Measurements from ENCODE around the gene TMEM233.
"Not testable (repeated sequence)": the region's sequence is repeated elsewhere in the genome, so short reads cannot be mapped to it uniquely, and the experiment has no call there.

Gene TMEM233

GRCh38 chr12:119621878-119622277, 28.3 kb downstream of the TMEM233 start:
- no peak overlapping the region for H3K4me3 ChIP-seq (ENCODE audit: low read length)
- TF ChIP-seq ZNF274 (IDR thresholded peaks at IDR 0.05; ENCODE audit: low read depth, low read length), result no peak

- TF ChIP-seq ZNF274 (IDR thresholded peaks at IDR 0.05; ENCODE audit: low read depth, low read length), result no peak
- H3K4me3 ChIP-seq (ENCODE audit: low read length), result no peak overlapping the region
These were observed 31.4 kb downstream of the TMEM233 start for GRCh38 chr12:119624966-119625365.

- TF ChIP-seq ZNF274 (IDR thresholded peaks at IDR 0.05; ENCODE audit: low read depth, low read length), result no peak
- H3K4me3 ChIP-seq (ENCODE audit: low read length), result no peak overlapping the region
These were observed 33.6 kb downstream of the TMEM233 start for GRCh38 chr12:119627019-119627643.

GRCh38 chr12:119627686-119628085, 34.1 kb downstream of the TMEM233 start:
- TF ChIP-seq ZNF274 (IDR thresholded peaks at IDR 0.05; ENCODE audit: low read depth, low read length), result no peak
- H3K4me3 ChIP-seq (ENCODE audit: low read length), result no peak overlapping the region

GRCh38 chr12:119630223-119630780, 36.7 kb downstream of the TMEM233 start:
- no peak overlapping the region for H3K4me3 ChIP-seq (ENCODE audit: low read length)
- TF ChIP-seq ZNF274 (IDR thresholded peaks at IDR 0.05; ENCODE audit: low read depth, low read length), result no peak

- no peak for TF ChIP-seq ZNF274 (IDR thresholded peaks at IDR 0.05; ENCODE audit: low read depth, low read length)
- no peak overlapping the region for H3K4me3 ChIP-seq (ENCODE audit: low read length)
These were observed 37.5 kb downstream of the TMEM233 start for GRCh38 chr12:119630962-119631550.

GRCh38 chr12:119631930-119632678, 38.5 kb downstream of the TMEM233 start:
- no peak overlapping the region for H3K4me3 ChIP-seq (ENCODE audit: low read length)
- TF ChIP-seq ZNF274 (IDR thresholded peaks at IDR 0.05; ENCODE audit: low read depth, low read length), result no peak

GRCh38 chr12:119634743-119635142, 41.2 kb downstream of the TMEM233 start:
- no peak for TF ChIP-seq ZNF274 (IDR thresholded peaks at IDR 0.05; ENCODE audit: low read depth, low read length)
- H3K4me3 ChIP-seq (ENCODE audit: low read length), result no peak overlapping the region

GRCh38 chr12:119642986-119643385, 49.4 kb downstream of the TMEM233 start:
- no peak for TF ChIP-seq ZNF274 (IDR thresholded peaks at IDR 0.05; ENCODE audit: low read depth, low read length)
- no peak overlapping the region for H3K4me3 ChIP-seq (ENCODE audit: low read length)

- no peak for TF ChIP-seq ZNF274 (IDR thresholded peaks at IDR 0.05; ENCODE audit: low read depth, low read length)
- H3K4me3 ChIP-seq (ENCODE audit: low read length), result no peak overlapping the region
These were observed 51.4 kb downstream of the TMEM233 start for GRCh38 chr12:119644930-119645329.

- no peak overlapping the region for H3K4me3 ChIP-seq (ENCODE audit: low read length)
- TF ChIP-seq ZNF274 (IDR thresholded peaks at IDR 0.05; ENCODE audit: low read depth, low read length), result no peak
These were observed 52.0 kb downstream of the TMEM233 start for GRCh38 chr12:119645535-119646059.

- no peak for TF ChIP-seq ZNF274 (IDR thresholded peaks at IDR 0.05; ENCODE audit: low read depth, low read length)
- no peak overlapping the region for H3K4me3 ChIP-seq (ENCODE audit: low read length)
These were observed 55.7 kb downstream of the TMEM233 start for GRCh38 chr12:119649202-119649808.

- H3K4me3 ChIP-seq (ENCODE audit: low read length), result no peak overlapping the region
- no peak for TF ChIP-seq ZNF274 (IDR thresholded peaks at IDR 0.05; ENCODE audit: low read depth, low read length)
These were observed 59.1 kb downstream of the TMEM233 start for GRCh38 chr12:119652665-119653064.

- H3K4me3 ChIP-seq (ENCODE audit: low read length), result not testable (repeated sequence)
These were observed 63.4 kb downstream of the TMEM233 start for GRCh38 chr12:119657001-119657400.

GRCh38 chr12:119658166-119658565, 64.6 kb downstream of the TMEM233 start:
- H3K4me3 ChIP-seq (ENCODE audit: low read length), result not testable (repeated sequence)
